HL-60 (cell line): ENCODE data around the gene ROR2.

ENCODE experiments used
- GABPA ChIP-seq: IDR thresholded peaks from 2 replicates; pipeline ENCODE4 v1.6.1; 2012; ENCODE audit warnings: low read depth
- POLR2AphosphoS5 ChIP-seq: IDR thresholded peaks from 2 replicates; pipeline ENCODE4 v1.6.1; 2012; ENCODE audit warnings: low read depth
- SPI1 ChIP-seq: IDR thresholded peaks from 2 replicates; pipeline ENCODE4 v1.6.1; 2012; ENCODE audit warnings: low read depth, mild to moderate bottlenecking, borderline replicate concordance
- TF ChIP-seq, protein P1 (sequence below): IDR thresholded peaks from one replicate; pipeline ENCODE4 v1.5.1; 2011; ENCODE audit warnings: low read length, control low read depth, inconsistent platforms; ENCODE audit not compliant: insufficient read depth
- TF ChIP-seq, protein P2 (sequence below): IDR thresholded peaks from 2 replicates; pipeline ENCODE4 v1.6.1; 2012; ENCODE audit warnings: low read depth; ENCODE audit not compliant: insufficient replicate concordance

DNA sequence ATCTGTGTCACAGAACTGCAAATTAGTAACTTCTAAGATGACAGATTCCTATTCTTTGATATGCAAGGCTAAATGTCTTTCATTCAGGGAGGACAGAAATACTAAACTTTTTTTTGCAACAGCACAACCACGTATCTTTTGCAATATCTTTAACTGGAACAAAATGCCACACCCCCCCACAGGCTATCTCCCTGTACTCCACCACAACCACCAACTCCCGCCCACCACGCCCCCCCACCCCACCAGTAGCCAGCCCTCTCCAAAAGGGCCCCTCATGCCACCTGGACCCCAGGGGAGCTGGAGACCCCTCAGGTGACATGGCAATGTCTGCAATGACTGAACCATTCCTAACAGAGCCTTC is 131.8 kb downstream of the ROR2 start:
- TF ChIP-seq, protein P1, sequence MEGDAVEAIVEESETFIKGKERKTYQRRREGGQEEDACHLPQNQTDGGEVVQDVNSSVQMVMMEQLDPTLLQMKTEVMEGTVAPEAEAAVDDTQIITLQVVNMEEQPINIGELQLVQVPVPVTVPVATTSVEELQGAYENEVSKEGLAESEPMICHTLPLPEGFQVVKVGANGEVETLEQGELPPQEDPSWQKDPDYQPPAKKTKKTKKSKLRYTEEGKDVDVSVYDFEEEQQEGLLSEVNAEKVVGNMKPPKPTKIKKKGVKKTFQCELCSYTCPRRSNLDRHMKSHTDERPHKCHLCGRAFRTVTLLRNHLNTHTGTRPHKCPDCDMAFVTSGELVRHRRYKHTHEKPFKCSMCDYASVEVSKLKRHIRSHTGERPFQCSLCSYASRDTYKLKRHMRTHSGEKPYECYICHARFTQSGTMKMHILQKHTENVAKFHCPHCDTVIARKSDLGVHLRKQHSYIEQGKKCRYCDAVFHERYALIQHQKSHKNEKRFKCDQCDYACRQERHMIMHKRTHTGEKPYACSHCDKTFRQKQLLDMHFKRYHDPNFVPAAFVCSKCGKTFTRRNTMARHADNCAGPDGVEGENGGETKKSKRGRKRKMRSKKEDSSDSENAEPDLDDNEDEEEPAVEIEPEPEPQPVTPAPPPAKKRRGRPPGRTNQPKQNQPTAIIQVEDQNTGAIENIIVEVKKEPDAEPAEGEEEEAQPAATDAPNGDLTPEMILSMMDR: no peak
- no peak for TF ChIP-seq POLR2AphosphoS5
- TF ChIP-seq, protein P2, sequence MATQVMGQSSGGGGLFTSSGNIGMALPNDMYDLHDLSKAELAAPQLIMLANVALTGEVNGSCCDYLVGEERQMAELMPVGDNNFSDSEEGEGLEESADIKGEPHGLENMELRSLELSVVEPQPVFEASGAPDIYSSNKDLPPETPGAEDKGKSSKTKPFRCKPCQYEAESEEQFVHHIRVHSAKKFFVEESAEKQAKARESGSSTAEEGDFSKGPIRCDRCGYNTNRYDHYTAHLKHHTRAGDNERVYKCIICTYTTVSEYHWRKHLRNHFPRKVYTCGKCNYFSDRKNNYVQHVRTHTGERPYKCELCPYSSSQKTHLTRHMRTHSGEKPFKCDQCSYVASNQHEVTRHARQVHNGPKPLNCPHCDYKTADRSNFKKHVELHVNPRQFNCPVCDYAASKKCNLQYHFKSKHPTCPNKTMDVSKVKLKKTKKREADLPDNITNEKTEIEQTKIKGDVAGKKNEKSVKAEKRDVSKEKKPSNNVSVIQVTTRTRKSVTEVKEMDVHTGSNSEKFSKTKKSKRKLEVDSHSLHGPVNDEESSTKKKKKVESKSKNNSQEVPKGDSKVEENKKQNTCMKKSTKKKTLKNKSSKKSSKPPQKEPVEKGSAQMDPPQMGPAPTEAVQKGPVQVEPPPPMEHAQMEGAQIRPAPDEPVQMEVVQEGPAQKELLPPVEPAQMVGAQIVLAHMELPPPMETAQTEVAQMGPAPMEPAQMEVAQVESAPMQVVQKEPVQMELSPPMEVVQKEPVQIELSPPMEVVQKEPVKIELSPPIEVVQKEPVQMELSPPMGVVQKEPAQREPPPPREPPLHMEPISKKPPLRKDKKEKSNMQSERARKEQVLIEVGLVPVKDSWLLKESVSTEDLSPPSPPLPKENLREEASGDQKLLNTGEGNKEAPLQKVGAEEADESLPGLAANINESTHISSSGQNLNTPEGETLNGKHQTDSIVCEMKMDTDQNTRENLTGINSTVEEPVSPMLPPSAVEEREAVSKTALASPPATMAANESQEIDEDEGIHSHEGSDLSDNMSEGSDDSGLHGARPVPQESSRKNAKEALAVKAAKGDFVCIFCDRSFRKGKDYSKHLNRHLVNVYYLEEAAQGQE: no peak
- TF ChIP-seq SPI1: no peak
- no peak for TF ChIP-seq GABPA
